Karpas-422 (cell line): Measurements from ENCODE around the gene ANKRD44. TPM values are rescaled to one million over a fixed set of nuclear protein-coding genes. Genes with fewer than 3 reads are reported as not detected.

Source experiments
- DNase-seq: peaks from one replicate; pipeline ENCODE4 v3.0.0-alpha.2; 2015
- H2AFZ ChIP-seq: fragments of 200-600 bp; sonication (generic); 2 replicates; pipeline ENCODE4 v1.6.1; 2014; ENCODE audit warnings: antibody characterized with exemption, low read length, mixed read lengths
- H3K27ac ChIP-seq: fragments of 200-600 bp; sonication (generic); 2 replicates; pipeline ENCODE4 v1.5.1; 2014; ENCODE audit warnings: mild to moderate bottlenecking, low read length, moderate library complexity
- H3K27me3 ChIP-seq: fragments of 200-600 bp; sonication (generic); 2 replicates; pipeline ENCODE4 v1.6.1; 2014; ENCODE audit warnings: low read length, mixed read lengths
- H3K36me3 ChIP-seq: fragments of 200-600 bp; sonication (generic); 2 replicates; pipeline ENCODE4 v1.6.1; 2014; ENCODE audit warnings: low read length, mixed read lengths; ENCODE audit not compliant: insufficient read depth
- H3K4me1 ChIP-seq: fragments of 200-600 bp; sonication (generic); 2 replicates; pipeline ENCODE4 v1.6.1; 2014; ENCODE audit warnings: mild to moderate bottlenecking, low read length, mixed read lengths
- H3K4me2 ChIP-seq: fragments of 200-600 bp; sonication (generic); 2 replicates; pipeline ENCODE4 v1.6.1; 2014; ENCODE audit warnings: low read length, low read depth, mild to moderate bottlenecking; ENCODE audit not compliant: poor library complexity, severe bottlenecking
- H3K4me3 ChIP-seq: fragments of 200-600 bp; sonication (generic); 2 replicates; pipeline ENCODE4 v1.5.1; 2014; ENCODE audit warnings: mild to moderate bottlenecking, antibody characterized with exemption, low read length, mixed read lengths
- H3K79me2 ChIP-seq: fragments of 200-600 bp; sonication (generic); 2 replicates; pipeline ENCODE4 v1.6.1; 2014; ENCODE audit warnings: mild to moderate bottlenecking, low read length, mixed read lengths
- H3K9ac ChIP-seq: fragments of 200-600 bp; sonication (generic); 2 replicates; pipeline ENCODE4 v1.6.0; 2014; ENCODE audit warnings: low read length
- H3K9me2 ChIP-seq: fragments of 200-600 bp; sonication (generic), shearing (Covaris generic); replicated peaks from 2 replicates; pipeline ENCODE4 v1.6.0; 2014; ENCODE audit warnings: mild to moderate bottlenecking, low read length, moderate library complexity; ENCODE audit not compliant: insufficient read depth
- H3K9me3 ChIP-seq: fragments of 300-700, 200-600 bp; sonication (generic); 2 replicates; pipeline ENCODE4 v1.6.1; 2014; ENCODE audit warnings: low read length, mixed read lengths
- H4K20me1 ChIP-seq: fragments of 200-600 bp; sonication (generic); 2 replicates; pipeline ENCODE4 v1.6.1; 2014; ENCODE audit warnings: mild to moderate bottlenecking, antibody characterized with exemption, low read length, low read depth; ENCODE audit not compliant: insufficient read depth
- total RNA-seq: library from RNA; depleted of rRNA; stranded (reverse); fragments of >200 nt; shearing (Covaris generic); gene quantifications from 2 replicates; pipeline ENCODE4 v1.2.3, GENCODE V29; 2014; ENCODE audit warnings: low replicate concordance

The ANKRD44 gene
- total RNA-seq, 1 experiment from 2014 or later: 120 TPM

GRCh38 chr2:196977507-196977906, 333.1 kb downstream of the ANKRD44 start:
- Histone ChIP-seq H3K4me3 (no peak overlapping the region), H3K4me1 (no peaks in the 10 kb centered on the region), H3K27me3 (no peaks in the 10 kb centered on the region), H3K9ac (no peak overlapping the region), H3K79me2 (no peaks in the 10 kb centered on the region), H4K20me1 (no peaks in the 10 kb centered on the region), H3K36me3 (no peaks in the 10 kb centered on the region), H2AFZ (no peak overlapping the region), H3K9me2 (no peaks in the 10 kb centered on the region), H3K27ac (no peak overlapping the region), H3K9me3 (no peaks in the 10 kb centered on the region), H3K4me2 (no peak overlapping the region)
- no peak for DNase-seq

- no peak overlapping the region for H2AFZ ChIP-seq
- H3K9me3 ChIP-seq: no peaks in the 10 kb centered on the region
- H3K79me2 ChIP-seq: no peaks in the 10 kb centered on the region
- DNase-seq: no peak
- no peaks in the 10 kb centered on the region for H4K20me1 ChIP-seq
- H3K4me3 ChIP-seq: no peak overlapping the region
- no peaks in the 10 kb centered on the region for H3K9me2 ChIP-seq
- no peaks in the 10 kb centered on the region for H3K36me3 ChIP-seq
- no peaks in the 10 kb centered on the region for H3K4me1 ChIP-seq
- H3K4me2 ChIP-seq: no peak overlapping the region
- H3K27ac ChIP-seq: no peak overlapping the region
- H3K27me3 ChIP-seq: no peaks in the 10 kb centered on the region
- H3K9ac ChIP-seq: no peak overlapping the region
These were observed 335.6 kb downstream of the ANKRD44 start for GRCh38 chr2:196974970-196975369.

DNA sequence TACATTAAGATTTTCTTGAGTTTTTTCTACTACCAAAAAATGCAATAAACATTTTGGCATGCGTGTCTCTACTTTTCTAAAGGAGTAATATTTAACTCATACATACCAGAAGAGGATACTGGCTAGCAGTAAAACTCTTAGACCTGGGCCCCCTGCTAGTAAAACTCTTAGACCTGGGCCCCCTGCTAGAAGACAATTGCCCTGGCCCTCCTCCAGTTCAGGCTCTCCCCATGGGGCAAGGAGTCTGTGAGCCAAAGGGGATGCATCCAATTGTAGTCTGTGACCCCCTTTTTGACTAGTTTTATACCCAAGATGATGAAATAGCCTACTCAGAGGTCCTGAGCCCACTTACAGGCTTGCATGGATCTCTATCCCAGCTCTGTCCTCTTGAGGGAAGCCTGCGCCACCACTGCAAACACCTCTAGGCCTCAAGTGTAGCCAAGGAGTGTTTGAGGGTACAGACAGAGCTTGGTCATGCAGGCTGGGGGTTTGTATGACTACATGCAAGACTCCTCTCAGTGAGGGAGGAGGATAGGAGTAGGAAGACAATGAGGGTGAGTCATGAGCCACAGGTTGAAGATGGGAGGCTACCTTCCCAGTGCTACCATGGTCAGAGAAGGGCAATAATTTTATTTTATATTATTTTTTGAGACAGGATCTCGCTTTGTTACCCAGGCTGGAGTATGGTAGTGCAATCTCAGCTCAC, 338.9 kb downstream of the ANKRD44 start:
- H3K9me3 ChIP-seq: no peaks in the 10 kb centered on the region
- no peak overlapping the region for H3K4me3 ChIP-seq
- DNase-seq: no peak
- no peak overlapping the region for H2AFZ ChIP-seq
- H3K9ac ChIP-seq: no peak overlapping the region
- no peaks in the 10 kb centered on the region for H3K9me2 ChIP-seq
- no peaks in the 10 kb centered on the region for H3K4me1 ChIP-seq
- H3K4me2 ChIP-seq: no peak overlapping the region
- no peaks in the 10 kb centered on the region for H3K79me2 ChIP-seq
- no peaks in the 10 kb centered on the region for H3K36me3 ChIP-seq
- no peaks in the 10 kb centered on the region for H3K27me3 ChIP-seq
- H4K20me1 ChIP-seq: no peaks in the 10 kb centered on the region
- no peak overlapping the region for H3K27ac ChIP-seq

DNA sequence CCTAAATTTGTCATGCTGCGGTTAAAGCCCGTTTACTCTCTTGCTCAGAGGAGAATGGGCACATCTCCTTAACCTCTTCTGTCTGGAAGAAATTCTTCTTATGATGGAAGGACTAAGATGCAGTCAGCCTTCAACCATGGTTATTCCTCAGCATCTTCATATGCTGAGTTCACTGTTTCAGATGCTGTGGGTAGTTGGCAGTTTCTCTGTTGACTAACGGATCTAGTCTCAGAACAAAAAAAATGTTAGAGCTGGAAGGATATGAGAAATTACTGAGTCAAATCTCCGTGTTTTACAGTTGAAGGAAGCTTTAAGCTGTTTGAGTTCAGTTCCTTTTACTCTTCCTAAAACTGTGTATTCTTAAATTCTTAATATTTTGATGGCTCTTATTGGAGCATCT, 340.5 kb downstream of the ANKRD44 start:
- Histone ChIP-seq H3K4me1 (no peaks in the 10 kb centered on the region), H3K27me3 (no peaks in the 10 kb centered on the region), H3K9me2 (no peaks in the 10 kb centered on the region), H4K20me1 (no peaks in the 10 kb centered on the region), H2AFZ (no peak overlapping the region), H3K36me3 (no peaks in the 10 kb centered on the region), H3K9me3 (no peaks in the 10 kb centered on the region), H3K79me2 (no peaks in the 10 kb centered on the region), H3K9ac (no peak overlapping the region), H3K4me2 (no peak overlapping the region), H3K27ac (no peak overlapping the region), H3K4me3 (no peak overlapping the region)
- no peak for DNase-seq

DNA sequence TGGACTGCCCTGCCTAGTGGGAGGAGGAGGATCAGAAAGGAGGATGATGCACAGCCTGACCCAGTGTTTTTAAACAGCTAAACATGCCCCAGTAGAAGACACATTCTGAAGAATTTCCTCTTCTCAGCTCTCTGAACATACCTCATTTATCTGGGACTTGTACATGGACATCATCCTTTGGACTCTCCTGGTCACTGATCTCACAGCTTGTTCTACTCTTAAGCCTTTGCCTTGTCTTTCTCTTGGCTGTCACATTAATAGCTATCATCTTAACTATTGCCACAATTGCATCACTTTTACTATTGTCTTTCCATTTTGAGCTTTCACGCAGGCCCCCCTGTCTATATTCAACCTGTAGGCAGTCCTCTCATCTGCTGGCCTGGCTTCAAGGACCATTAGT, 342.1 kb downstream of the ANKRD44 start:
- Histone ChIP-seq H4K20me1 (no peaks in the 10 kb centered on the region), H3K9me3 (no peaks in the 10 kb centered on the region), H3K9ac (no peak overlapping the region), H3K9me2 (no peaks in the 10 kb centered on the region), H3K36me3 (no peaks in the 10 kb centered on the region), H3K79me2 (no peaks in the 10 kb centered on the region), H3K4me3 (no peak overlapping the region), H2AFZ (no peak overlapping the region), H3K4me2 (no peak overlapping the region), H3K4me1 (no peaks in the 10 kb centered on the region), H3K27ac (no peak overlapping the region), H3K27me3 (no peaks in the 10 kb centered on the region)
- DNase-seq: no peak

DNA sequence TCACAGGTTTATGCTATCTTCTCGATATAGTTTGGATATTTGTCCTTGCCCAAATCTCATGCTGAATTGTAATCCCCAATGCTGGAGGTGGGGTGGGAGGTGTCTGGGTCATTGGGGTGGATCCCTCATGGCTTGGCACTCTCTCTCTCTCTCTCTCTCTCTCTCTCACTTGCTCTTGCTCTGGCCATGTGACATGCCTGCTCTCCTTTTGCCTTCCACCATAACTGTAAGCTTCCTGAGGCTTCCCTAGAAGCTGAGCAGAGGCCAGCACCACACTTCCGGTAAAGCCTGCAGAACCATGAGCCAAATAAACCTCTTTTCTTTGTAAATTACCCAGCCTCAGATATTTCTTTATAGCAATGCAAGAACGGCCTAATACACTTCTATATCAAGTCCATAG, 342.8 kb downstream of the ANKRD44 start:
- Histone ChIP-seq H3K27me3 (no peaks in the 10 kb centered on the region), H3K4me1 (no peaks in the 10 kb centered on the region), H2AFZ (no peak overlapping the region), H3K4me3 (no peak overlapping the region), H3K27ac (no peak overlapping the region), H3K9ac (no peak overlapping the region), H3K4me2 (no peak overlapping the region), H3K9me3 (no peaks in the 10 kb centered on the region), H3K36me3 (no peaks in the 10 kb centered on the region), H4K20me1 (no peaks in the 10 kb centered on the region), H3K79me2 (no peaks in the 10 kb centered on the region), H3K9me2 (no peaks in the 10 kb centered on the region)
- DNase-seq: no peak

- Histone ChIP-seq H3K79me2 (no peaks in the 10 kb centered on the region), H3K9me3 (no peaks in the 10 kb centered on the region), H3K27ac (no peak overlapping the region), H3K9me2 (no peaks in the 10 kb centered on the region), H4K20me1 (no peaks in the 10 kb centered on the region), H3K4me2 (no peak overlapping the region), H3K9ac (no peak overlapping the region), H2AFZ (no peak overlapping the region), H3K4me3 (no peak overlapping the region), H3K27me3 (no peaks in the 10 kb centered on the region), H3K4me1 (no peaks in the 10 kb centered on the region), H3K36me3 (no peaks in the 10 kb centered on the region)
- DNase-seq: no peak
These were observed 343.5 kb downstream of the ANKRD44 start for GRCh38 chr2:196967116-196967515.

DNA sequence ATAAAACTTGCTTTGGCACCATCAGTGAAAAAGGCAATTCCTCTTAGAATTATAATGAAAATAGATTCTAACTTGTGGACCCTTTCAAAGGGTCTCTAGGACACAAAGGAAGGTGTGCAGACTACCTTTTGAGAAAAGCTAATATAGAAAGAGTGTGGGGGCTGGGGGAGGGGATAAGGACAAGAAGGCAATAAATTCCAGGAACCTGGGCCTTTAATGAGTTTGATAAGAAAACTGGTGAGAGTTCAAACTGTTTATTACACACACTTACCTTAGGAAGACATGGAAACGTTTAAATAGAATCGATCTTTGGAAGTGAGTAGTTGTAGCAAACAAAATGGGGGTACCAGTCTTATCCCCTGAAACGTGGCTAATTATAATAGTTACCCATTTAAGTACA, 344.5 kb downstream of the ANKRD44 start:
- Histone ChIP-seq H3K9me3 (no peaks in the 10 kb centered on the region), H2AFZ (no peak overlapping the region), H3K9me2 (no peaks in the 10 kb centered on the region), H3K9ac (no peak overlapping the region), H3K4me2 (no peak overlapping the region), H3K79me2 (no peaks in the 10 kb centered on the region), H4K20me1 (no peaks in the 10 kb centered on the region), H3K4me3 (no peak overlapping the region), H3K27ac (no peak overlapping the region), H3K4me1 (no peaks in the 10 kb centered on the region), H3K27me3 (no peaks in the 10 kb centered on the region), H3K36me3 (no peaks in the 10 kb centered on the region)
- DNase-seq: no peak
